Kidney (tissue), 14 donors: ENCODE results near the gene PSMD1. TPM values are rescaled to one million over a fixed set of nuclear protein-coding genes. Genes with fewer than 3 reads are reported as not detected.

Experiments used
- DNase-seq, 5 donors: peaks; one replicate each; pipeline ENCODE4 v3.0.0-alpha.2; 2013 to 2020
- FAIRE-seq: peaks from 2 replicates; lab custom pipeline; 2012; peaks lifted over from hg19 to GRCh38; lab: Jason Lieb, UNC
- H3K27ac ChIP-seq, 2 donors: one replicate each; pipeline ENCODE4 v1.7.0; 2013; ENCODE audit warnings: low read depth in 2 of 2, low read length in 2 of 2, inconsistent platforms in 1 of 2
- H3K27me3 ChIP-seq: one replicate; pipeline ENCODE4 v1.7.1; 2013; ENCODE audit warnings: low read length, inconsistent platforms; ENCODE audit not compliant: control insufficient read depth, insufficient read depth
- H3K36me3 ChIP-seq, 3 donors: one replicate each; pipeline versions ENCODE4 v1.7.0 to v1.7.1; 2013; ENCODE audit warnings: low read length in 3 of 3, control low read depth in 1 of 3, inconsistent platforms in 1 of 3; ENCODE audit not compliant: insufficient read depth in 3 of 3, control insufficient read depth in 2 of 3
- H3K4me1 ChIP-seq, 3 donors: one replicate each; pipeline versions ENCODE4 v1.7.0 to v1.7.1; 2013; ENCODE audit warnings: low read length in 3 of 3, inconsistent platforms in 1 of 3, low read depth in 1 of 3; ENCODE audit not compliant: control insufficient read depth in 2 of 3, insufficient read depth in 2 of 3
- H3K4me3 ChIP-seq, 3 donors: one replicate each; pipeline versions ENCODE4 v1.7.0 to v1.8.1; 2013; ENCODE audit warnings: low read length in 3 of 3, control low read depth in 1 of 3, inconsistent platforms in 1 of 3
- H3K9ac ChIP-seq, 3 donors: one replicate each; pipeline versions ENCODE4 v1.7.0 to v1.7.1; 2013; ENCODE audit warnings: low read length in 3 of 3, control low read depth in 1 of 3, inconsistent platforms in 1 of 3
- H3K9me3 ChIP-seq, 3 donors: one replicate each; pipeline versions ENCODE4 v1.7.0 to v1.7.1; 2013; ENCODE audit warnings: low read length in 3 of 3, control low read depth in 1 of 3, inconsistent platforms in 1 of 3; ENCODE audit not compliant: control insufficient read depth in 2 of 3, insufficient read depth in 1 of 3
- CTCF ChIP-seq: IDR thresholded peaks from 3 replicates; pipeline ENCODE4 v1.5.1; 2012; ENCODE audit warnings: mild to moderate bottlenecking, moderate library complexity, borderline replicate concordance; ENCODE audit not compliant: insufficient read depth; ENCODE audit errors: extremely low read depth
- intact Hi-C: fragments of 100-400 bp; cut with DNase I; formaldehyde crosslinking; loops from one replicate; pipeline ENCODE4 v1.11.1; 2022
- polyA plus RNA-seq: library from polyadenylated mRNA; stranded (reverse); fragments of 350-450 nt; fragmentation: Illumina TruSeq; extraction: RNeasy Lipid Tissue Mini Kit (QIAGEN cat#74804); gene quantifications from one replicate; pipeline ENCODE4 v1.2.3, GENCODE V29; 2014; ENCODE audit warnings: low read depth, low replicate concordance; ENCODE audit not compliant: insufficient read depth
- total RNA-seq: library from RNA; stranded (reverse); fragmentation: NEBNext Ultra II Directional; extraction: Animal tissue kit (Norgen Biotek cat#: 25700); gene quantifications from one replicate; pipeline ENCODE4 v1.2.1, GENCODE V29; 2021
- donor health status: control.
- donor health status: control.
- donor health status: control.
- donor health status: control.
- donor health status: control.
- donor health status: DM: yes; HTN: yes; CAD: no.
- donor health status: Normal renal cell carcinoma (clear cell type).

The PSMD1 gene
- total and polyA plus RNA-seq, 2 donors from 2014 or later: 75.6 to 95.4 TPM

GRCh38 chr2:231185050-231185725, 128.5 kb downstream of the PSMD1 start:
- Histone ChIP-seq H3K4me1 (peaks cover 0 to 7% (median 0%) of the 10 kb centered on the region in 3 donors), H3K9me3 (no peaks in the 10 kb centered on the region), H3K9ac (no peak overlapping the region), H3K36me3 (no peaks in the 10 kb centered on the region), H3K4me3 (no peak overlapping the region), H3K27ac (peak overlapping the region; percentile 54 to 63), H3K27me3 (no peaks in the 10 kb centered on the region)
- FAIRE-seq (no peak), DNase-seq (peak in 1 of 5 donors; percentile 74)
- intact Hi-C loops: no loop called here
- TF ChIP-seq CTCF: no peak

- intact Hi-C loops: no loop called here
- TF ChIP-seq CTCF: no peak
- Histone ChIP-seq H3K27ac (peak overlapping the region; percentile 26 to 63), H3K4me3 (no peak overlapping the region), H3K9me3 (no peaks in the 10 kb centered on the region), H3K4me1 (peaks cover 0 to 7% (median 0%) of the 10 kb centered on the region in 3 donors), H3K36me3 (no peaks in the 10 kb centered on the region), H3K9ac (no peak overlapping the region), H3K27me3 (no peaks in the 10 kb centered on the region)
- FAIRE-seq (no peak), DNase-seq (no peak)
Measured at GRCh38 chr2:231185886-231186285, 129.2 kb downstream of the PSMD1 start.

GRCh38 chr2:231186325-231186724, 129.7 kb downstream of the PSMD1 start:
- FAIRE-seq: no peak
- H3K9ac ChIP-seq: no peak overlapping the region
- H3K9me3 ChIP-seq: no peaks in the 10 kb centered on the region
- peak overlapping the region; percentile 26 to 63 for H3K27ac ChIP-seq
- DNase-seq: no peak
- TF ChIP-seq CTCF: no peak
- no peak overlapping the region for H3K4me3 ChIP-seq
- no peaks in the 10 kb centered on the region for H3K27me3 ChIP-seq
- peaks cover 0 to 7% (median under 1%) of the 10 kb centered on the region in 3 donors for H3K4me1 ChIP-seq
- no peaks in the 10 kb centered on the region for H3K36me3 ChIP-seq
- intact Hi-C loops: no loop called here
